GM19395 (cell line): ENCODE results near the gene CFAP251.
"Not testable (repeated sequence)": the region's sequence is repeated elsewhere in the genome, so short reads cannot be mapped to it uniquely, and the experiment has no call there.

ENCODE experiments used
- ATAC-seq: cut with Tn5 transposase; IDR thresholded peaks from one replicate; pipeline ENCODE4 v1.9.1; 2021; ENCODE audit warnings: mild to moderate bottlenecking, moderate library complexity; ENCODE audit not compliant: unreplicated experiment

CFAP251 gene

GRCh38 chr12:122024132-122024785, 105.9 kb downstream of the CFAP251 start:
- ATAC-seq: no peak

DNA sequence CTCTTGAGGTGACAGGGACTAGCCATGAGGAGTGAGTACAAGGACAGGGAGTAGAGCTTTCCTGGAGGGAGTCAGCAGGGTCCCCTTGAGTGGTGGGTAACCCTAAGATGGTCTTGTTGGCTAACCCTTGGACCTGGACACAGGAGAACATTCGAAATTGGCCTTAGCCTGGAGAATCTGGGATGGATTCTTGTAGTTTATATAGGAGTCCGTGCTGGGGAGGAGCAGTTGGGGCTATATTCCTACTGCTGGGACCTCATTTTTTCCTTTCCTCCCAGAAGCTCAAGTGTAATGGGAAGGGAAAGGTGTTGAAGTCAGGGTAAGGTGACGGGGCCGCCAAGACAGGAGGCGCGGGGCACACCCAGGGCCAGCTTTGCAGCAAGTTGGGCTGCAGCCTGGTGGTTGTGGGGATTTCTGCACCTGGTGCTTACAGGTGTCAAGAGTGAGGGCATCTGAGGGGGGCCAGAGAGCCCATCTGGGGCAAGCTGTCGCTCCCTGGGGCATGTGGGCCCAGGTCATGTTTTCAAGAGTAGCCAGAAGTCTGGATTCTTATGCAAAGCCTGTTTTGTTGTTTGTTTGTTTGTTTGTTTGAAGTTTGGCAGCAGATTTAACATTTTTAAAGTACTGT, 108.4 kb downstream of the CFAP251 start:
- ATAC-seq: no peak

GRCh38 chr12:122028165-122028904, 109.9 kb downstream of the CFAP251 start:
- ATAC-seq: no peak

GRCh38 chr12:122028905-122029560, 110.6 kb downstream of the CFAP251 start:
- peak; percentile 60 for ATAC-seq

DNA sequence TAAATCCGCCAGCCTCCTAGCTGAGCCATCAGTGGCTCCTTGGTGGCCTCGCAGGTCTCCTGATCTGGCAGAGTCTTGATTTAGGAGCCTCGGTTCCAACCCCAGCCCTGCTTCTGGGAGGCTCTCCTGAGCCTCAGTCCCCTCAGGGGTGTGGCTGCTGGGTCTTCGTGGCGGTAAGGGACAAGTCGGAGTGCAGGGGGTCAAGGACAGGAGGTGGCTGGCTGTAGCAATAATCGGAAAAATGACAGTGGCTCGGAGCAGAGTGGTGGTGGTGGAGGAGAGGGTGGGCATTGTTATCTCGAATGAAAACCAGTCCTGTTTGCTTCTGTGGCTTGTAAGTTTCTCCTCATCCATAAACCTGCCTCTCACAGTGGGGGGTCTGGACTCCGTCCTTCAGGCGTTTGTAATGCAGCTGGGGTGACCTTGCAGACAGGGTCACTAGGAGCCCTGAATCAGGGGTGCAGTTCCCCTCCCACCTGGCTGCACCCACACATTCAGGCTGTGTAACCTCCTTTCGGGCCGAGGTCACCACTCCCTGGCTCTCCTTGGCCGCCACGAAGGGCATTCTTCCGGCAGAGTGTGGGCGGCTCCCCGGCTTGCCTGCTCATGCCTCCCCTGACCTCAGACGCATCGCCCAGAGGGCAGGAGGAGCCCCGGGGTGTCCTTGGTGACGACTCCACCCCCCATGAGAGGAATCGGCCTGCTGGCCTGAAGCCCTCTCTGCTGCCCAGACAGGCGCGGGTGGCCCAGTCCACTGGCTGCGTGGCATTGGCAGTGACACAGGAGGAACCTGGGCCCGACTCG, 111.4 kb downstream of the CFAP251 start:
- ATAC-seq: no peak

DNA sequence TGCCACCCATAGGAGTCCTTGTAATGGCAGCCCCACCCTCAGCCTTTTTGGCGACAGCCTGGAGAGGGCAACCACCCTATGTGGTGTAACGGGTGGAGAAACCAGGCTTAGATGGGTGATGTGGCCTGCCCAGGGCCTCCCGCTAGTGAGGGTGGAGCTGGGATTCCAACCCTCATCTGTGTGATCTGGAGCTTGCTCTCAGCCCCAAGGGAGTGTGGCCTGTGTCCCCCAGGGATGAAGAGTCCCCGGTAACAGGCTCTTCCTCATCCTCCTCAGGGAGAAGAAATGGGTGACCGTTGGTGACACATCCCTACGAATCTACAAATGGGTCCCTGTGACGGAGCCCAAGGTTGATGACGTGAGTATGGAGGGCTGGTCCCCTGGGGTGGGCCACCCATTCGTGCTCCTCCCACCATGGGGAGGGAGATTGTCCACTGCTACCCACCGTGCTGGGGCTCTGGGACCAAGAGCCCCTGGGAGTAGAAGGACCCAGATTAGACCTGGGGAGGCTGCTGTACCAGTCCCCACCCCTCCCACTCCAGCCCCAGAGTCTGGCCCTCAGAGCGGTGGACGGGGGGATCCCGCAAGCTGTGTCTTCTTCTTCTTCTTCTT, 112.1 kb downstream of the CFAP251 start:
- ATAC-seq: no peak

- ATAC-seq: no peak
Measured at GRCh38 chr12:122031342-122032216, 113.2 kb downstream of the CFAP251 start.

- ATAC-seq: no peak
Measured at GRCh38 chr12:122032580-122032979, 114.2 kb downstream of the CFAP251 start.

DNA sequence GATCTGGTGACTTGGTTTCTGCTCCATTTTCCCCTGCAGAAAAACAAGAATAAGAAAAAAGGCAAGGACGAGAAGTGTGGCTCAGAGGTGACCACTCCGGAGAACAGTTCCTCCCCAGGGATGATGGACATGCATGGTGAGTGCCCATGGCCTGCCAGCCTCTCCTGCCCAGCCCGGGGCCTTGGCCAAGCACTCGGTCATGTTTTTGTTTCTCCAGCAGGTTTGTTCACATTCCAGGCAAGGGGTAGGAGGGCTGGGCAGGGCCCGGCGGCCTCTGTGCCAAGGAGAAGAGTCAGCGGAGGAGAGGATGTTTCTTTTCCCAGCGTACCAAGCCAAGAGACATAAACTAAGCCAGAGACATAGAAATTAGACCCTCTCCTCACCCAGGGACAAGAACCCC, 116.9 kb downstream of the CFAP251 start:
- no peak for ATAC-seq

DNA sequence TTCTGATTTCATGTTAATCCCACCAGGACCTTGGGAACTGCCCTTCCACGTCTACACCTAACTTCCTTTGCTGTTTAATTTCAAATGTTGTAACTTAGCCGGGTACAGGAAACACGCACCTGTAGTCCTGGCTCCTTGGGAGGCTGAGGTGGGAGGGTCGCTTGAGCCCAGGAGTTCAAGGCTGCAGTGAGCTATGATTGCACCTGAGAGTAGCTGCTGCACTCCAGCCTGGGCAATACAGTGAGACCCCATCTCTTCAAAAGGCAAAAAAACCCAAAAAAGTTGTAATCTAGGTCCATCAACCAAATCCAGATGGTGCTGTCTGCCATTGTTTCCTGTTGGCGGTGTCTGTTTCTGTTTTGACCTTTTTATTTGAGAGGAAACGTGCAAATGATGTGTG, 117.8 kb downstream of the CFAP251 start:
- ATAC-seq: no peak

- ATAC-seq: no peak
Measured at GRCh38 chr12:122040579-122041386, 122.4 kb downstream of the CFAP251 start.

GRCh38 chr12:122041458-122041857, 123.1 kb downstream of the CFAP251 start:
- not testable (repeated sequence) for ATAC-seq

DNA sequence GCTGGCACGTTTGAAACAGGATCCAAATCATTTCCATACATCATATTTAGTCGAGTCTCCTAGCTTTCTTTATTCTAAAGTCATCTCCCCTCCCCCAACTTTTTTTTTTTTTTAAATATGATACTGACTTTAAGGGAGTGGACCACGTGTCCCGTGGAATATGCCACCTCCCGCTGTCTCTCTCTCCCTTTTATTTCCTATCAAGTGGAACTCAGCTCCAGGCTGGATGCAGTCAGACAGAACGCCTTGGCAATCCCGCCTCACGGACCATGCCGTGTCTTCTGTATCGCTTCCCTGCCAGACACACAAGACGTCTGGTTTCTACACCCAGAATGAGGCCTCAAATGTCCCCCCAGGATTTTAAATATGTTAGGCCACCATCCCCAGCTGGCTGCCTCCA, 124.5 kb downstream of the CFAP251 start:
- ATAC-seq: no peak

GRCh38 chr12:122043476-122043875, 125.1 kb downstream of the CFAP251 start:
- no peak for ATAC-seq

DNA sequence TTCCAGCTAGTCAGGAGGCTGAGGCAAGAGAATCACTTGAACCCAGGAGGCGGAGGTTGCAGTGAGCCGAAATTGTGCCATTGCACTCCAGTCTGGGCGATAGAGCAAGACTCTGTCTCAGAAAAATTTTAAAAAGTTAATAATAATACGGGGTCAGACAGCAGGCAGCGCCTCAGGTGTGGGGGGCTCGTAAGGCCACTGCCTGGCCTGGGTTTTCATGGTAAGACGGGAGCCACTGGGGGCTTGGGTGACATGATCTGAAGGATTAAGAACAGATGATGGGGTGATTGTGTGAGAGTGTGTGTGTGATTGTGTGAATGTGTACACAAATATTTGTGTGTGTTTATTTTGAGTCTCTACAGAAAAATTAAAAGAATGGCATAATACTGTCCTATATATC, 126.9 kb downstream of the CFAP251 start:
- no peak for ATAC-seq

DNA sequence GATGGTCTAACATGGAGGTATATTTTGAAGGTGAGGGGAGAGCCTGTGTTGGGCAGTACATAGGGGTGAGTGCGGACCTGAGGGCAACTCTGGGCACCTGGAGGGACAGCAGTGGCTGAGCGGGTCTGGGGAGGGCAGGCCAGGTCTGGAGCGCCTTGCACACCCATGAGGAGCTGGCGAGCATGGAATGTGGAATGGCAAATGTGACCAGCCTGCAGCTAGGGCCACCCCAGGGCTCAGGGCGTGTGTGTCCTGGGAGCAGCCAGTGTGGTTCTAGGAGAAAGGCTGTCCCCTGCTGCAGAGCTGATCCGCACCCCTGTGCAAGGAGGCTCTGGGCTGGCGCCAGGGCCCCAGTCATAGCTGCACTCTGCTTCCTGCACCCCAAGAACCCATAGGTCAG, 127.8 kb downstream of the CFAP251 start:
- ATAC-seq: no peak

GRCh38 chr12:122048151-122048550, 129.8 kb downstream of the CFAP251 start:
- no peak for ATAC-seq

DNA sequence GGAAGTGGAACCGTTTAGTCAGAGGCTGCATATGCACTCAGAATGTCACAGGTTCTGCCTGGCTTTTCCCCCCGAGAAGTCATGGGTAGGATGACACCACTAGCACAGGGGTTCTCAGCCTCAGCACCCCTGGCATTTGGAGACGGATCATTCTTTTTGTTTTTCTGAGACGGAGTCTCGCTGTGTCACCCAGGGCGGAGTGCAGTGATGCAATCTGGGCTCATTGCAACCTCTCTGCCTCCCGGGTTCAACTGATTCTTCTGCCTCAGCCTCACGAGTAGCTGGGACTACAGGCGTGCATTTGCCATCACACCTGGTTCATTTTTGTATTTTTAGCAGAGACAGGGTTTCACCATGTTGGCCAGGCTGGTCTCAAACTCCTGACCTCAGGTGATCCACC, 131.4 kb downstream of the CFAP251 start:
- ATAC-seq: no peak

- no peak for ATAC-seq
Measured at GRCh38 chr12:122050706-122051105, 132.3 kb downstream of the CFAP251 start.
